SK-N-SH treated with all-trans-retinoic acid at 6 μM for 48 hours (cell line): Measurements from ENCODE around the gene CNIH2.

Source experiments
- ATAC-seq: fragments of 200-7000 bp; cut with Tn5 transposase; 3 replicates; pipeline ENCODE4 v1.9.1; 2020; ENCODE audit warnings: mild to moderate bottlenecking, moderate library complexity
- ARNTL ChIP-seq: fragments of 450-650 bp; formaldehyde crosslinking; IDR thresholded peaks from 2 replicates; pipeline ENCODE4 v1.5.0; 2020; ENCODE audit warnings: low read depth, mild to moderate bottlenecking, moderate library complexity, borderline replicate concordance
- BACH2 ChIP-seq: fragments of 250-450 bp; sonication (Bioruptor Pico); IDR thresholded peaks from 2 replicates; pipeline ENCODE4 v1.9.0; 2021; ENCODE audit warnings: mild to moderate bottlenecking, borderline replicate concordance
- CREB5 ChIP-seq: fragments of 250-450 bp; sonication (Bioruptor Pico); IDR thresholded peaks from 2 replicates; pipeline ENCODE4 v1.5.1; 2020; ENCODE audit warnings: low read depth, mild to moderate bottlenecking, moderate library complexity
- CSDC2 ChIP-seq: fragments of 250-450 bp; sonication (Bioruptor Pico); IDR thresholded peaks from 2 replicates; pipeline ENCODE4 v1.5.0; 2020; ENCODE audit warnings: mild to moderate bottlenecking, moderate library complexity
- CSRNP3 ChIP-seq: fragments of 250-450 bp; sonication (Bioruptor Pico); IDR thresholded peaks from 2 replicates; pipeline ENCODE4 v1.5.1; 2021; ENCODE audit warnings: mild to moderate bottlenecking, moderate library complexity
- ESRRG ChIP-seq: fragments of 250-450 bp; sonication (Bioruptor Pico); IDR thresholded peaks from 2 replicates; pipeline ENCODE4 v1.6.1; 2021; ENCODE audit warnings: mild to moderate bottlenecking
- GLIS3 ChIP-seq: fragments of 250-450 bp; sonication (Bioruptor Pico); IDR thresholded peaks from 2 replicates; pipeline ENCODE4 v1.5.0; 2020; ENCODE audit warnings: mild to moderate bottlenecking, moderate library complexity
- ISL1 ChIP-seq: fragments of 250-450 bp; sonication (Bioruptor Pico); IDR thresholded peaks from 2 replicates; pipeline ENCODE4 v2.1.2; 2022; ENCODE audit warnings: mild to moderate bottlenecking, moderate library complexity
- OSR1 ChIP-seq: fragments of 250-450 bp; sonication (Bioruptor Pico); IDR thresholded peaks from 2 replicates; pipeline ENCODE4 v1.8.0; 2022; ENCODE audit warnings: moderate library complexity, mild to moderate bottlenecking, inconsistent platforms
- PATZ1 ChIP-seq: fragments of 250-450 bp; sonication (Bioruptor Pico); IDR thresholded peaks from 2 replicates; pipeline ENCODE4 v1.8.0; 2020; ENCODE audit warnings: mild to moderate bottlenecking, moderate library complexity, borderline replicate concordance
- POU6F1 ChIP-seq: fragments of 250-450 bp; sonication (Bioruptor Pico); IDR thresholded peaks from 2 replicates; pipeline ENCODE4 v1.8.0; 2021; ENCODE audit warnings: low read depth, mild to moderate bottlenecking, moderate library complexity, borderline replicate concordance
- PPARA ChIP-seq: fragments of 250-450 bp; sonication (Bioruptor Pico); IDR thresholded peaks from 2 replicates; pipeline ENCODE4 v1.5.0; 2020; ENCODE audit warnings: mild to moderate bottlenecking, borderline replicate concordance
- RARB ChIP-seq: fragments of 250-450 bp; sonication (Bioruptor Pico); IDR thresholded peaks from 2 replicates; pipeline ENCODE4 v1.8.0; 2021; ENCODE audit warnings: mild to moderate bottlenecking, moderate library complexity
- SNAI2 ChIP-seq: fragments of 250-450 bp; sonication (Bioruptor Pico); IDR thresholded peaks from 2 replicates; pipeline ENCODE4 v1.5.0; 2020; ENCODE audit warnings: mild to moderate bottlenecking, moderate library complexity
- TCF4 ChIP-seq: fragments of 250-450 bp; sonication (Bioruptor Pico); IDR thresholded peaks from 2 replicates; pipeline ENCODE4 v1.8.0; 2021; ENCODE audit warnings: mild to moderate bottlenecking, moderate library complexity, borderline replicate concordance
- TOX ChIP-seq: fragments of 250-450 bp; sonication (Bioruptor Pico); IDR thresholded peaks from 2 replicates; pipeline ENCODE4 v1.8.0; 2021; ENCODE audit warnings: mild to moderate bottlenecking, moderate library complexity, borderline replicate concordance
- ZC3H10 ChIP-seq: fragments of 250-450 bp; sonication (Bioruptor Pico); IDR thresholded peaks from 2 replicates; pipeline ENCODE4 v1.5.1; 2021; ENCODE audit warnings: mild to moderate bottlenecking, moderate library complexity
- ZFP3 ChIP-seq: fragments of 250-450 bp; sonication (Bioruptor Pico); IDR thresholded peaks from 2 replicates; pipeline ENCODE4 v1.5.0; 2020; ENCODE audit warnings: mild to moderate bottlenecking, moderate library complexity
- ZFP30 ChIP-seq: fragments of 450-650 bp; formaldehyde crosslinking; IDR thresholded peaks from 2 replicates; pipeline ENCODE4 v1.5.0; 2022; ENCODE audit warnings: mild to moderate bottlenecking, moderate library complexity
- ZNF70 ChIP-seq: fragments of 450-650 bp; formaldehyde crosslinking; IDR thresholded peaks from 2 replicates; pipeline ENCODE4 v1.5.0; 2020; ENCODE audit warnings: mild to moderate bottlenecking, moderate library complexity
- ZNF8 ChIP-seq: fragments of 450-650 bp; formaldehyde crosslinking; IDR thresholded peaks from 2 replicates; pipeline ENCODE4 v1.5.0; 2020; ENCODE audit warnings: mild to moderate bottlenecking, moderate library complexity

Gene CNIH2

GRCh38 chr11:66230156-66230555, 47.8 kb upstream of the CNIH2 start (continued):
- TF ChIP-seq PATZ1 (CRISPR knock-in tag) = no peak

GRCh38 chr11:66230978-66231377, 47.0 kb upstream of the CNIH2 start:
- no peak for ATAC-seq
- TF ChIP-seq PATZ1 (CRISPR knock-in tag) = no peak
- no peak for TF ChIP-seq TCF4 (CRISPR knock-in tag)
- no peak for TF ChIP-seq ZNF8
- no peak for TF ChIP-seq ZC3H10 (CRISPR knock-in tag)

- ATAC-seq = no peak
- no peak for TF ChIP-seq ZNF70 (CRISPR knock-in tag)
- no peak for TF ChIP-seq PPARA
- no peak for TF ChIP-seq CSRNP3 (CRISPR knock-in tag)
- no peak for TF ChIP-seq TCF4 (CRISPR knock-in tag)
- no peak for TF ChIP-seq POU6F1 (CRISPR knock-in tag)
- TF ChIP-seq GLIS3 (CRISPR knock-in tag) = no peak
- no peak for TF ChIP-seq PATZ1 (CRISPR knock-in tag)
- no peak for TF ChIP-seq ZC3H10 (CRISPR knock-in tag)
- no peak for TF ChIP-seq ESRRG (CRISPR knock-in tag)
- no peak for TF ChIP-seq RARB (CRISPR knock-in tag)
- TF ChIP-seq CSDC2 (CRISPR knock-in tag) = no peak
- no peak for TF ChIP-seq TOX
- TF ChIP-seq SNAI2 (CRISPR knock-in tag) = no peak
- TF ChIP-seq CREB5 (CRISPR knock-in tag) = no peak
- no peak for TF ChIP-seq OSR1 (CRISPR knock-in tag)
- TF ChIP-seq BACH2 (CRISPR knock-in tag) = no peak
- no peak for TF ChIP-seq ZFP3 (CRISPR knock-in tag)
- TF ChIP-seq ZFP30 (CRISPR knock-in tag) = no peak
- TF ChIP-seq ISL1 (CRISPR knock-in tag) = no peak
- no peak for TF ChIP-seq ARNTL
Observed at GRCh38 chr11:66231561-66231960, 46.4 kb upstream of the CNIH2 start.
